Keratinocyte (primary cell): ENCODE measurements around the gene ABL2. TPM values are rescaled to one million over a fixed set of nuclear protein-coding genes. Genes with fewer than 3 reads are reported as not detected.

Experiments
- DNase-seq: peaks from one replicate; pipeline ENCODE4 v3.0.0-alpha.2; 2011; ENCODE audit warnings: low read depth, missing footprints, low spot score
- FAIRE-seq: peaks from 2 replicates; lab custom pipeline; 2011; peaks lifted over from hg19 to GRCh38; lab: Jason Lieb, UNC
- H2AFZ ChIP-seq: 2 replicates; pipeline ENCODE4 v1.6.0; 2012; ENCODE audit warnings: low read length, control low read depth, inconsistent platforms; ENCODE audit not compliant: control insufficient read depth
- H3K27ac ChIP-seq: 2 replicates; pipeline ENCODE4 v1.5.1; 2011; ENCODE audit warnings: low read length; ENCODE audit not compliant: control insufficient read depth, insufficient read depth
- H3K27me3 ChIP-seq: 3 replicates; pipeline ENCODE4 v1.6.0; 2011; ENCODE audit warnings: low read length; ENCODE audit not compliant: control insufficient read depth, insufficient read depth; ENCODE audit errors: extremely low read depth
- H3K36me3 ChIP-seq, 2 experiments: 2 replicates in 1 of 2; 3 replicates in 1 of 2; pipeline ENCODE4 v1.5.1; 2011; ENCODE audit warnings: low read length in 2 of 2, mild to moderate bottlenecking in 1 of 2; ENCODE audit not compliant: control insufficient read depth in 2 of 2, insufficient read depth in 2 of 2; ENCODE audit errors: extremely low read depth in 1 of 2
- H3K4me1 ChIP-seq: 3 replicates; pipeline ENCODE4 v1.5.1; 2011; ENCODE audit warnings: low read length; ENCODE audit not compliant: control insufficient read depth, insufficient read depth; ENCODE audit errors: extremely low read depth
- H3K4me2 ChIP-seq: 3 replicates; pipeline ENCODE4 v1.6.0; 2011; ENCODE audit warnings: low read depth, low read length; ENCODE audit not compliant: control insufficient read depth, insufficient read depth; ENCODE audit errors: extremely low read depth
- H3K4me3 ChIP-seq, 3 experiments: fragments of 200-600 bp in 1 of 3; sonication (generic) in 1 of 3; 2 replicates in 2 of 3; 3 replicates in 1 of 3; pipeline ENCODE4 v1.5.1; 2011 to 2016; ENCODE audit warnings: low read length in 3 of 3, mild to moderate bottlenecking in 3 of 3, control low read depth in 2 of 3, inconsistent platforms in 1 of 3, low read depth in 1 of 3, mixed read lengths in 1 of 3, mixed run types in 1 of 3, moderate library complexity in 1 of 3; ENCODE audit not compliant: control insufficient read depth in 2 of 3, insufficient read depth in 2 of 3; ENCODE audit errors: extremely low read depth in 1 of 3
- H3K79me2 ChIP-seq: 2 replicates; pipeline ENCODE4 v1.6.0; 2012; ENCODE audit warnings: low read length; ENCODE audit not compliant: control insufficient read depth, insufficient read depth
- H3K9ac ChIP-seq: 3 replicates; pipeline ENCODE4 v1.6.0; 2011; ENCODE audit warnings: low read length; ENCODE audit not compliant: control insufficient read depth, insufficient read depth; ENCODE audit errors: extremely low read depth
- H3K9me1 ChIP-seq: 3 replicates; pipeline ENCODE4 v1.6.0; 2011; ENCODE audit warnings: low read length; ENCODE audit not compliant: control insufficient read depth, insufficient read depth; ENCODE audit errors: extremely low read depth
- H3K9me3 ChIP-seq: 2 replicates; pipeline ENCODE4 v1.5.1; 2012; ENCODE audit warnings: low read depth, low read length; ENCODE audit not compliant: control insufficient read depth
- H4K20me1 ChIP-seq: 3 replicates; pipeline ENCODE4 v1.6.0; 2011; ENCODE audit warnings: low read length; ENCODE audit not compliant: control insufficient read depth, insufficient read depth; ENCODE audit errors: extremely low read depth
- CTCF ChIP-seq, 3 experiments: IDR thresholded peaks in 1 of 3; conservative IDR thresholded peaks in 1 of 3; optimal IDR thresholded peaks in 1 of 3; 2 replicates in 2 of 3; 3 replicates in 1 of 3; pipeline versions ENCODE3 to v1.5.1; 2011; ENCODE audit warnings: low read length in 3 of 3, mild to moderate bottlenecking in 3 of 3, moderate library complexity in 2 of 3, control low read depth in 1 of 3, inconsistent platforms in 1 of 3; ENCODE audit not compliant: insufficient read depth in 2 of 3; ENCODE audit errors: extremely low read depth in 1 of 3
- EZH2 ChIP-seq: IDR thresholded peaks from one replicate; pipeline ENCODE4 v1.6.1; 2012; ENCODE audit warnings: inconsistent platforms, mild to moderate bottlenecking, low read length, moderate library complexity
- dilution Hi-C: fragments of 300-500 bp; cut with MboI; formaldehyde crosslinking; loops from one replicate; pipeline ENCODE4 v1.7.0; 2020; ENCODE audit warnings: low sequenced_read_pairs; ENCODE audit not compliant: extremely low pct_ligation_motif_present
- polyA plus RNA-seq, 5 experiments: library from polyadenylated mRNA; depleted of rRNA in 3 of 5; stranded (reverse) in 3 of 5; stranded (forward) in 1 of 5; unstranded in 1 of 5; fragments of >200 nt; gene quantifications; 1 replicate in 1 of 5; 2 replicates in 3 of 5; 3 replicates in 1 of 5; pipeline versions ENCODE4 v1.2.1 to v1.2.3, GENCODE V29; 2011 to 2012; ENCODE audit warnings: missing spikeins in 2 of 5, low read depth in 1 of 5, low replicate concordance in 1 of 5

The ABL2 gene
- polyA plus RNA-seq, 1 donor (not counting 4 experiments of a cell fraction or from before 2014, with no cell fraction given) = 37.6 TPM

DNA sequence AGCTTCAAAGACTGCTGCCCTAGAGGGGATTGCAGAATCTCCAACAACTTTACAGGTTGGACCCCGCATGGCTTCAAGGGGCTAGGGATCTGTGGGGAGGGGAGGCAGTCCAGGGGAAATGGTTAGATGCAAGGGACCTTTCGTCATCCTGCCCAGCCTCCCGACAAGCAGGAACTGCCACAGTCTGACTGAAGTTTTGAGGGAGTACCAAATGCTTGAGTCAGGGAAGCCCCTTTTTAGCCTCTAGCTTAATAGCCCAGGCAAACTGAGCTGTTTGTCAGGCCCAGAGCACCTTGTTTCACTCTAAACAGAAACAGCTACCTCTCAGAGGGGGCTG, 146.5 kb downstream of the ABL2 start:
- Histone ChIP-seq H2AFZ (peak overlapping the region; percentile 80), H3K9ac (peak overlapping the region; percentile 87), H3K27me3 (no peaks in the 10 kb centered on the region), H3K27ac (peak overlapping the region; percentile 81), H3K79me2 (peaks cover 19% of the 10 kb centered on the region), H3K4me2 (peak overlapping the region; percentile 97), H3K4me3 (peak overlapping the region; percentile 84 to 94 (median 91)), H3K36me3 (peaks cover 0 to 12% of the 10 kb centered on the region in 2 experiments), H3K4me1 (peaks cover 17% of the 10 kb centered on the region), H4K20me1 (no peaks in the 10 kb centered on the region), H3K9me1 (no peaks in the 10 kb centered on the region), H3K9me3 (no peaks in the 10 kb centered on the region)
- dilution Hi-C loops = no loop called here
- no peak for FAIRE-seq
- no peak for TF ChIP-seq EZH2
- TF ChIP-seq CTCF (optimal IDR thresholded peaks at IDR 0.05 in 1 of 3, IDR thresholded peaks at IDR 0.05 in 1 of 3, conservative IDR thresholded peaks at IDR 0.05 in 1 of 3; ENCODE audit: extremely low read depth in 1 of 3, insufficient read depth in 2 of 3, low read length in 3 of 3) = no peak
- DNase-seq = no peak

DNA sequence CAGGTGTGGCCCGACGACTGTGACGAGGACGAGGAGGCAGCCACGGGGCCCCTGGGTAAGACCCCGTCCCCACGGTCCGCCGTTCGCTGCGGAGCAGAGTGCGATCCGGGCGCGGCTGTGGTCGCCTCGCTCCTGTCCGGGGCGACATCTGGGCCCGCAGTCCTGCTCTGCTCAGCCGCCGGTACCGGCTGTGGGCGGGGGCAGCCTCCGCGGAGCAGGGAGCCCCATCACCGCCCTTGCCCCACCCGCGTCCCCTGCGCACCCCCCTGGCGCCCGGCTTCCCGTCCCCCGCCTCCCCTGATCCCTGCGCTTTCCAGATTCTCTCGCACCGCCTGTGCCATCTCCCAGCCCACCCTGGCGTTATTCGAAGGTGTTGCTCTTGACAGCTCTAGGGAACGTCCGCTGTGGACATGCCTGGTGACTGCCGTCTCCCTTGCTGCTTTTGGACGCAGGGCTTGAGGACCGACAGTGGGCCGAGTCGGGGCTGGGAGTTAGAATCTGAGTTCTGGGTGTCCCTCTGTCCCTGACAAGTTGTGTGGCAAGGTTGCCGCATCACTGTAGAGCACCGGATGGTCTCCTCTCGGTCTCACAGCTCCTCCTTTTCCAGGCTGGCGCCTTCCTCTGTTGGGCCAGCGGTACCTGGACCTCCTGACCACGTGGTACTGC, 147.0 kb downstream of the ABL2 start:
- Histone ChIP-seq H3K9me3 (no peaks in the 10 kb centered on the region), H4K20me1 (no peaks in the 10 kb centered on the region), H3K4me3 (peak overlapping the region; percentile 84 to 94 (median 91)), H3K4me1 (peaks cover 17% of the 10 kb centered on the region), H3K27me3 (no peaks in the 10 kb centered on the region), H2AFZ (peak overlapping the region; percentile 80), H3K27ac (peak overlapping the region; percentile 81), H3K36me3 (peaks cover 0 to 12% of the 10 kb centered on the region in 2 experiments), H3K4me2 (peak overlapping the region; percentile 97), H3K9me1 (no peaks in the 10 kb centered on the region), H3K79me2 (peaks cover 19% of the 10 kb centered on the region), H3K9ac (peak overlapping the region; percentile 87)
- FAIRE-seq (no peak), DNase-seq (no peak)
- no peak for TF ChIP-seq EZH2
- peak in 1 of 3 experiments; percentile 1 for TF ChIP-seq CTCF (optimal IDR thresholded peaks at IDR 0.05 in 1 of 3, IDR thresholded peaks at IDR 0.05 in 1 of 3, conservative IDR thresholded peaks at IDR 0.05 in 1 of 3; ENCODE audit: extremely low read depth in 1 of 3, insufficient read depth in 2 of 3, low read length in 3 of 3)
- dilution Hi-C loops = no loop called here
